ENCODE results near the gene POLR3GL.

DNA sequence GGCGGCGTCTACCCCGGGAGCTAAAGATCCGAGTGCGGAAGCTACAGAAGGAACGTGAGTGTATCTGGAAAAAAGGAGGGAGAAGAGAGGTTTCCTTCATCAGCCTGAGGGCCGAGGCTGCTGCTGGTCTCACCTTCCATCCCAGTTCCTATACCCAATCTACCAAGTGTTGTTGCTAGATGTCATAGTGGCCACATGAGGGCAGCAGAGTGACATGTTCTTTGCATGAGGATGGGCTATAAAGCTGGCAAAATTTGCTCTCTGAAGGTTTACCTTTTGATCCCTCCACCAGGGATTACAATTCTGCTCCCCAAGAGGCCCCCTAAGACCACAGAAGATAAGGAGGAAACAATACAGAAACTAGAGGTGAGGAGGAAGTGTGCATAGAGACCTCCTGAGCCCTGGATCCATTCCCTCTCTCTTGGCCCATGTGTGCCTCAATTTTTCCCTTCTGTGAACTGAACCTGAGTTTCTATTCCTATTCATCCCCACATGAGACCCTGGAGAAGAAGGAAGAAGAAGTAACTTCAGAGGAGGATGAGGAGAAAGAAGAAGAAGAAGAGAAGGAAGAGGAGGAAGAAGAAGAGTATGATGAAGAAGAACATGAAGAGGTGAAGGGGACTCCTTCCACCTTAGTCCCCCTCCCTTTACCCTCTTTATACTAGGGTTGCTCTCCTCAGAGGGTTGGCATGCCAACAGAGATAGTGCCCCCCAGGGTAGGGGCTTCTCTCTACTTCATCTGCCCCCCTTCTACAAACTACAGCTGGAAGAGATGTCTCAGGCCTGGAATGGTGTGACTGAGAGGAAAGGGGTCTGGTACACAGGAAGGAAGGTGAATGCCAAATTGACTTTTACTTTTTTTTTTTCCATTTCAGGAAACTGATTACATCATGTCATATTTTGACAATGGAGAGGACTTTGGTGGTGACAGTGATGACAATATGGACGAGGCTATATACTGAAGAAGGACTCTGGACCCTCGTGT is 13.3 kb downstream of the POLR3GL start:
- TF ChIP-seq, protein P1, sequence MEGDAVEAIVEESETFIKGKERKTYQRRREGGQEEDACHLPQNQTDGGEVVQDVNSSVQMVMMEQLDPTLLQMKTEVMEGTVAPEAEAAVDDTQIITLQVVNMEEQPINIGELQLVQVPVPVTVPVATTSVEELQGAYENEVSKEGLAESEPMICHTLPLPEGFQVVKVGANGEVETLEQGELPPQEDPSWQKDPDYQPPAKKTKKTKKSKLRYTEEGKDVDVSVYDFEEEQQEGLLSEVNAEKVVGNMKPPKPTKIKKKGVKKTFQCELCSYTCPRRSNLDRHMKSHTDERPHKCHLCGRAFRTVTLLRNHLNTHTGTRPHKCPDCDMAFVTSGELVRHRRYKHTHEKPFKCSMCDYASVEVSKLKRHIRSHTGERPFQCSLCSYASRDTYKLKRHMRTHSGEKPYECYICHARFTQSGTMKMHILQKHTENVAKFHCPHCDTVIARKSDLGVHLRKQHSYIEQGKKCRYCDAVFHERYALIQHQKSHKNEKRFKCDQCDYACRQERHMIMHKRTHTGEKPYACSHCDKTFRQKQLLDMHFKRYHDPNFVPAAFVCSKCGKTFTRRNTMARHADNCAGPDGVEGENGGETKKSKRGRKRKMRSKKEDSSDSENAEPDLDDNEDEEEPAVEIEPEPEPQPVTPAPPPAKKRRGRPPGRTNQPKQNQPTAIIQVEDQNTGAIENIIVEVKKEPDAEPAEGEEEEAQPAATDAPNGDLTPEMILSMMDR (IDR thresholded peaks at IDR 0.05) = peak; percentile 77 to 95 (median 91)
- no peak for TF ChIP-seq POLR2A (IDR thresholded peaks at IDR 0.05)

All from upper lobe of left lung (tissue), 4 donors.